Measurements from ENCODE around the gene RNF39. TPM values are rescaled to one million over a fixed set of nuclear protein-coding genes. Genes with fewer than 3 reads are reported as not detected.

RNF39 gene
- total and polyA plus RNA-seq, 2 of the 13 experiments (the other 11 are each of a cell fraction or from before 2014, with no cell fraction given) = 0.13 to 1.8 TPM

DNA sequence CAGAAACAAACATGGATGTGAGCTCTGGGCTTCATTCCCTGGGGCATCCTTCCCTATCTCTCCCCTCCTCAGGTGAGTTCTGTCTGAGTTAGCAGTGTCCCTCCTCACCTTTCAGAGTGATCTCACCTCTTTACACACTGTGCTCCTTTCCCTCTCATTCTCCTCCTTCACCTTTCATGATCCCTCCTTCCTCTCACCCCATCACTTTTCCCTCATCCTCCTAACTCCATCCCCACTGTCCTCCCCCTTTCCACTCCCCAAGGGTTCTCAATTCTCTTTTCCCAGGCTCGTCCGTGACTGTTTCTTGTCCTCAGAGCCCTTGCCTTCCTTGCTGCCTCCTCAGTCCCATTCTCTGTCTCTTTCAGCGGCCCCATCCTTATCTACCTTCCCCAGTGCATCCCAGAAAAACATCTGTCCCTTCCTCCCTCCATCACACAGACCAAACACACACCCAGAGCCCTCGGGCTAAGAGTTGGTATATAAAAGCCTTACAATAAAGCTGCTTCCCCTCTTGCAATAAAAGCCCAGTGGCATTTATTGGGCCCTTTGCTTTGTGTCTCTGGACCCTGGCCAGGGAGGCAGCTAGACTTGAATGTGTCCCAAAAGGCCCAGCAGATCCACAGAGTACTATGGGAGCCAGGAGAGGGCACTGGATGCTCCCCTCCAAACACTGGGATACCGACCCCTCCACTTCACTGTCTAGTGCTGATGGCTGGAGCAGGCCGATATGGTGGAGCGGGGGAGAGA is 1.9 kb downstream of the RNF39 start:
- intact Hi-C loops (cut with micrococcal nuclease; ENCODE audit: unreplicated experiment) = no loop called here
- WGBS (ENCODE audit: low lambda C conversion rate) = 67% methylated on average over 7 of the region's 7 CpGs
- BruUV-seq (replicated peaks) = no TSS peak
- Histone ChIP-seq H3K4me1 (ENCODE audit: insufficient read depth, low read length) (peaks cover 48% of the 10 kb centered on the region), H3K36me3 (replicated peaks in 1 of 2; ENCODE audit: control insufficient read depth in 1 of 2, insufficient read depth in 2 of 2, low read length in 2 of 2) (peaks cover 0 to 6% of the 10 kb centered on the region in 2 experiments; a peak in 2 of 5 replicates), H3K9ac (ENCODE audit: insufficient read depth, low read depth, low read length) (no peak overlapping the region), H3K9me3 (ENCODE audit: low read length) (no peaks in the 10 kb centered on the region), H3K27me3 (ENCODE audit: control insufficient read depth in 1 of 2, insufficient read depth in 2 of 2, low read length in 2 of 2) (peaks cover under 1 to 34% of the 10 kb centered on the region in 2 experiments; a peak in 4 of 5 replicates), H3K4me3 (replicated peaks in 1 of 3; ENCODE audit: insufficient read depth in 1 of 3, low read depth in 2 of 3, low read length in 3 of 3) (peak overlapping the region in 1 of 3 experiments; percentile 77; a peak in 1 of 6 replicates), H2AFZ (ENCODE audit: low read length) (no peak overlapping the region), H4K20me1 (ENCODE audit: insufficient read depth, low read length) (no peaks in the 10 kb centered on the region), H3K27ac (ENCODE audit: extremely low read length, insufficient read depth, low read length) (no peak overlapping the region), H3K4me2 (ENCODE audit: low read depth, low read length) (peak overlapping the region; percentile 95; the same call in 1 of the 2 replicates), H3K79me2 (ENCODE audit: insufficient read depth, low read length) (no peaks in the 10 kb centered on the region)
- ChIA-PET CTCF (ENCODE audit: low intra/inter-chr PET ratio, low total read pairs) (interaction anchor here (1.3 kb wide), 1 partner anchor 96 kb away, joined by 4 read pairs; no protein-coding TSS in a partner anchor), POLR2A (no interaction called here)
- TF ChIP-seq, protein P1, sequence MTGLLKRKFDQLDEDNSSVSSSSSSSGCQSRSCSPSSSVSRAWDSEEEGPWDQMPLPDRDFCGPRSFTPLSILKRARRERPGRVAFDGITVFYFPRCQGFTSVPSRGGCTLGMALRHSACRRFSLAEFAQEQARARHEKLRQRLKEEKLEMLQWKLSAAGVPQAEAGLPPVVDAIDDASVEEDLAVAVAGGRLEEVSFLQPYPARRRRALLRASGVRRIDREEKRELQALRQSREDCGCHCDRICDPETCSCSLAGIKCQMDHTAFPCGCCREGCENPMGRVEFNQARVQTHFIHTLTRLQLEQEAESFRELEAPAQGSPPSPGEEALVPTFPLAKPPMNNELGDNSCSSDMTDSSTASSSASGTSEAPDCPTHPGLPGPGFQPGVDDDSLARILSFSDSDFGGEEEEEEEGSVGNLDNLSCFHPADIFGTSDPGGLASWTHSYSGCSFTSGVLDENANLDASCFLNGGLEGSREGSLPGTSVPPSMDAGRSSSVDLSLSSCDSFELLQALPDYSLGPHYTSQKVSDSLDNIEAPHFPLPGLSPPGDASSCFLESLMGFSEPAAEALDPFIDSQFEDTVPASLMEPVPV (CRISPR knock-in tag; IDR thresholded peaks at IDR 0.05) = no peak
- TF ChIP-seq SOX5 (CRISPR knock-in tag; IDR thresholded peaks at IDR 0.05; ENCODE audit: borderline replicate concordance) = no peak
- FAIRE-seq (no peak), ATAC-seq (no peak), DNase-seq (ENCODE audit: low spot score) (no peak)
- in situ Hi-C loops (cut with HindIII; ENCODE audit: extremely low pct_ligation_motif_present, low pct_unique_long_range_greater_than_20kb) = no loop called here

DNA sequence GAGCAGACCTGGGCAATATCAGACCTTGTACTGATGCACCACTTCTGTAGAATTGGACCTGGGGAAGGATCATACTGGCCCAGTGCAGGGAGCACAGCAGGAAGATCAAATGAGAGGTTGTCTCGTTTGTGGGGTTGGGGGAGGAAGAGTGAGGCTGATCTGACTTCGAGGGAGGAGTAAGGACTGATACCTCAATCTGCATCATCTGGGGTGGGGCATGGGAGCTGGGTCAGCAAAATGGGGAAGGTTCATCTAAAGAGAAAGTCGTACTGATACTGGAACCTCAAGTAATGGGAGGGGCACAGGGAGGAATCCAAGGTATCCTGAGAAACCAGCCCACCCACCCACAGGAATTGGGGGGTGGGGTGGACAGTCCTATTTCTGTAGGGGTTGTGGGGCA is 3.7 kb downstream of the RNF39 start:
- no peak for ATAC-seq
- intact Hi-C loops (cut with micrococcal nuclease; ENCODE audit: unreplicated experiment) = no loop called here
- Histone ChIP-seq H4K20me1 (ENCODE audit: insufficient read depth, low read length) (no peaks in the 10 kb centered on the region), H3K4me3 (replicated peaks in 1 of 3; ENCODE audit: insufficient read depth in 1 of 3, low read depth in 2 of 3, low read length in 3 of 3) (no peak overlapping the region), H3K4me2 (ENCODE audit: low read depth, low read length) (no peak overlapping the region), H3K4me1 (ENCODE audit: insufficient read depth, low read length) (peaks cover 60% of the 10 kb centered on the region), H3K36me3 (replicated peaks in 1 of 2; ENCODE audit: control insufficient read depth in 1 of 2, insufficient read depth in 2 of 2, low read length in 2 of 2) (peaks cover 0 to 6% of the 10 kb centered on the region in 2 experiments; a peak in 2 of 5 replicates), H3K27ac (ENCODE audit: extremely low read length, insufficient read depth, low read length) (no peak overlapping the region), H2AFZ (ENCODE audit: low read length) (no peak overlapping the region), H3K27me3 (ENCODE audit: control insufficient read depth in 1 of 2, insufficient read depth in 2 of 2, low read length in 2 of 2) (peaks cover 0 to 17% of the 10 kb centered on the region in 2 experiments; a peak in 3 of 5 replicates), H3K79me2 (ENCODE audit: insufficient read depth, low read length) (peaks cover 7% of the 10 kb centered on the region), H3K9ac (ENCODE audit: insufficient read depth, low read depth, low read length) (no peak overlapping the region), H3K9me3 (ENCODE audit: low read length) (no peaks in the 10 kb centered on the region)
- ChIA-PET CTCF (ENCODE audit: low intra/inter-chr PET ratio, low total read pairs) (no interaction called here), POLR2A (no interaction called here)
- no peak for DNase-seq (ENCODE audit: low spot score)
- BruUV-seq (replicated peaks) = no TSS peak
- WGBS (ENCODE audit: low lambda C conversion rate) = 77% methylated on average over 3 of the region's 3 CpGs
- in situ Hi-C loops (cut with HindIII; ENCODE audit: extremely low pct_ligation_motif_present, low pct_unique_long_range_greater_than_20kb) = no loop called here
- no peak for TF ChIP-seq ZNF558 (CRISPR knock-in tag; IDR thresholded peaks at IDR 0.05; ENCODE audit: borderline replicate concordance)
- no peak for TF ChIP-seq ZBTB1 (CRISPR knock-in tag; IDR thresholded peaks at IDR 0.05; ENCODE audit: borderline replicate concordance)
- no peak for TF ChIP-seq ZNF205 (CRISPR knock-in tag; IDR thresholded peaks at IDR 0.05)
- no peak for TF ChIP-seq ATF7 (IDR thresholded peaks at IDR 0.05)
- no peak for TF ChIP-seq ATF7 (CRISPR knock-in tag; IDR thresholded peaks at IDR 0.05)
- no peak for FAIRE-seq

Data from HepG2 (cell line).